HEK293 (cell line): Measurements from ENCODE around the gene HOXB8.
A peak's percentile ranks its signal among the peaks of the same experiment; 100 is the strongest.

Source experiments
- GLIS1 ChIP-seq: fragments of 450-650 bp; formaldehyde crosslinking; IDR thresholded peaks from 2 replicates; pipeline ENCODE4 v1.5.1; 2016; ENCODE audit warnings: missing biosample characterization, missing genetic modification characterization
- KLF16 ChIP-seq: fragments of 450-650 bp; formaldehyde crosslinking; IDR thresholded peaks from 2 replicates; pipeline ENCODE4 v1.5.1; 2017; ENCODE audit warnings: missing biosample characterization, missing genetic modification characterization
- KLF9 ChIP-seq: fragments of 450-650 bp; formaldehyde crosslinking; IDR thresholded peaks from 2 replicates; pipeline ENCODE4 v1.5.1; 2016; ENCODE audit warnings: missing biosample characterization, missing genetic modification characterization, low read depth
- PRDM2 ChIP-seq: fragments of 450-650 bp; formaldehyde crosslinking; IDR thresholded peaks from 2 replicates; pipeline ENCODE4 v1.5.1; 2016; ENCODE audit warnings: missing biosample characterization, missing genetic modification characterization, borderline replicate concordance
- TCF7L2 ChIP-seq: IDR thresholded peaks from 2 replicates; pipeline ENCODE4 v1.6.1; 2011; ENCODE audit warnings: low read depth, mild to moderate bottlenecking, inconsistent platforms, low read length, moderate library complexity, borderline replicate concordance
- ZBTB49 ChIP-seq: fragments of 450-650 bp; formaldehyde crosslinking; IDR thresholded peaks from 2 replicates; pipeline ENCODE4 v1.5.1; 2016; ENCODE audit warnings: missing biosample characterization, missing genetic modification characterization, low read depth
- ZBTB7A ChIP-seq: fragments of 450-650 bp; formaldehyde crosslinking; IDR thresholded peaks from 2 replicates; pipeline ENCODE4 v1.5.1; 2016; ENCODE audit warnings: low read depth, missing biosample characterization, missing genetic modification characterization
- ZFP37 ChIP-seq: fragments of 450-650 bp; formaldehyde crosslinking; IDR thresholded peaks from 2 replicates; pipeline ENCODE4 v1.5.1; 2016; ENCODE audit warnings: missing biosample characterization, missing genetic modification characterization
- ZFP69B ChIP-seq: fragments of 450-650 bp; formaldehyde crosslinking; IDR thresholded peaks from 2 replicates; pipeline ENCODE4 v1.5.1; 2016; ENCODE audit warnings: missing biosample characterization, missing genetic modification characterization
- ZNF132 ChIP-seq: fragments of 450-650 bp; formaldehyde crosslinking; IDR thresholded peaks from 2 replicates; pipeline ENCODE4 v1.5.1; 2017; ENCODE audit warnings: missing biosample characterization, missing genetic modification characterization, borderline replicate concordance
- ZNF148 ChIP-seq: fragments of 450-650 bp; formaldehyde crosslinking; IDR thresholded peaks from 2 replicates; pipeline ENCODE4 v1.5.0; 2017; ENCODE audit warnings: missing biosample characterization, missing genetic modification characterization, borderline replicate concordance
- ZNF174 ChIP-seq: fragments of 450-650 bp; formaldehyde crosslinking; IDR thresholded peaks from 2 replicates; pipeline ENCODE4 v1.5.0; 2017; ENCODE audit warnings: missing biosample characterization, mild to moderate bottlenecking, missing genetic modification characterization
- ZNF184 ChIP-seq: fragments of 450-650 bp; IDR thresholded peaks from 2 replicates; pipeline ENCODE4 v1.5.1; 2018; ENCODE audit warnings: missing biosample characterization, mild to moderate bottlenecking, missing genetic modification characterization
- ZNF248 ChIP-seq: fragments of 450-650 bp; formaldehyde crosslinking; IDR thresholded peaks from 2 replicates; pipeline ENCODE4 v1.5.1; 2017; ENCODE audit warnings: missing biosample characterization, missing genetic modification characterization
- ZNF350 ChIP-seq: fragments of 450-650 bp; formaldehyde crosslinking; IDR thresholded peaks from 2 replicates; pipeline ENCODE4 v1.5.0; 2017; ENCODE audit warnings: missing biosample characterization, mild to moderate bottlenecking, missing genetic modification characterization
- ZNF366 ChIP-seq: fragments of 450-650 bp; formaldehyde crosslinking; conservative IDR thresholded peaks from 2 replicates; pipeline ENCODE4 v1.5.1; 2016; ENCODE audit warnings: missing biosample characterization, missing genetic modification characterization
- ZNF521 ChIP-seq: fragments of 450-650 bp; formaldehyde crosslinking; IDR thresholded peaks from 2 replicates; pipeline ENCODE4 v1.5.1; 2017; ENCODE audit warnings: missing biosample characterization, mild to moderate bottlenecking, missing genetic modification characterization
- ZNF544 ChIP-seq: fragments of 450-650 bp; formaldehyde crosslinking; IDR thresholded peaks from 2 replicates; pipeline ENCODE4 v1.5.0; 2017; ENCODE audit warnings: missing biosample characterization, missing genetic modification characterization
- ZNF548 ChIP-seq: fragments of 450-650 bp; formaldehyde crosslinking; IDR thresholded peaks from 2 replicates; pipeline ENCODE4 v1.5.1; 2016; ENCODE audit warnings: missing biosample characterization, missing genetic modification characterization
- ZNF555 ChIP-seq: fragments of 450-650 bp; formaldehyde crosslinking; conservative IDR thresholded peaks from 2 replicates; pipeline ENCODE4 v1.5.1; 2017; ENCODE audit warnings: missing biosample characterization, mild to moderate bottlenecking, missing genetic modification characterization, inconsistent platforms
- ZNF558 ChIP-seq: fragments of 450-650 bp; formaldehyde crosslinking; IDR thresholded peaks from 2 replicates; pipeline ENCODE4 v1.5.1; 2016; ENCODE audit warnings: missing biosample characterization, missing genetic modification characterization
- ZNF585B ChIP-seq: fragments of 450-650 bp; formaldehyde crosslinking; IDR thresholded peaks from 2 replicates; pipeline ENCODE4 v1.5.1; 2016; ENCODE audit warnings: missing biosample characterization, missing genetic modification characterization
- ZNF626 ChIP-seq: fragments of 450-650 bp; sonication (Bioruptor Pico); formaldehyde crosslinking; IDR thresholded peaks from 2 replicates; pipeline ENCODE4 v1.5.1; 2018; ENCODE audit warnings: missing biosample characterization, missing genetic modification characterization, inconsistent platforms
- TF ChIP-seq, protein P1 (sequence below): fragments of 450-650 bp; formaldehyde crosslinking; IDR thresholded peaks from 2 replicates; pipeline ENCODE4 v1.5.1; 2016; ENCODE audit warnings: missing biosample characterization, missing genetic modification characterization
- TF ChIP-seq, protein P2 (sequence below): fragments of 450-650 bp; formaldehyde crosslinking; IDR thresholded peaks from 2 replicates; pipeline ENCODE4 v1.5.1; 2016; ENCODE audit warnings: missing biosample characterization, missing genetic modification characterization

Gene HOXB8

DNA sequence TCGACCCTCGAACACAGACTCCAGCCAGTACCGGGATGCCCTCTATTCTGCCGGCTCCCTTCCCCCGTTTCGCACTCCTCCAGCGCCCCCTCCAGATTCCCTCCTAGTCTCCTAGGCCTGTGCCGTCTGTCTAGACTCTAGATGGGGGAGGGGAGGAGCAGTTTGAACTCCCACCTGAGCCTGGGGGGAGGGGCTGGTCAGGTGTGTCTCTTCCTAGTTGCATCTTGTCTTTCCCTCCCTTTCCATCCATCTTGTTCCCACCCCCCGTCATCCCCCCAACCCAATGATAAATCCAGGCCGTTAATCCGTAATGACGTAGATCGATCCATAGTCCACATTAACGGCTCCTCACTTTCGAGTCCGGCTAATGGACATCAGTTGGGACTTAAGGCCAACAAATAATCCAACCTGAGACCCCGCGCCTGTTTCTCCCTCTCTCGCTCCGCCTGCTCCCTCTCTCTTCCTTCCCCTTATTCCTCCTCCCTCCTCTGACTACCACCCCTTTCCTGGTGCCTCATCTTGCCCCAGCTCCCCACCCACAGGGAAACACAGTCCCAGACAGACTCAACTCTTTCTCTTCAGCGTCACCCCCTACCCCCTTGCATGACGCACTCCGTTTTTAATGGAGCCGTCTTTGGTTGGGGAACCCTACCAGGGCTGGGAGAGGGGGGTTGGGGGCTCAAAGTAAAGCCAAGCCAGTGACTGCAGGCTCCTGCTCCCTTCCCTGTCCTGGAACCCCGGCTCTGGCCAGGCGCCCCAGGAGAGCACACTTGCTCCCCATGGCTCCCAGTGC, 18.2 kb downstream of the HOXB8 start (continued):
- TF ChIP-seq, protein P1, sequence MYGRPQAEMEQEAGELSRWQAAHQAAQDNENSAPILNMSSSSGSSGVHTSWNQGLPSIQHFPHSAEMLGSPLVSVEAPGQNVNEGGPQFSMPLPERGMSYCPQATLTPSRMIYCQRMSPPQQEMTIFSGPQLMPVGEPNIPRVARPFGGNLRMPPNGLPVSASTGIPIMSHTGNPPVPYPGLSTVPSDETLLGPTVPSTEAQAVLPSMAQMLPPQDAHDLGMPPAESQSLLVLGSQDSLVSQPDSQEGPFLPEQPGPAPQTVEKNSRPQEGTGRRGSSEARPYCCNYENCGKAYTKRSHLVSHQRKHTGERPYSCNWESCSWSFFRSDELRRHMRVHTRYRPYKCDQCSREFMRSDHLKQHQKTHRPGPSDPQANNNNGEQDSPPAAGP (tag by site-specific recombination): peak; percentile 91
- TF ChIP-seq ZBTB49: no peak
- TF ChIP-seq KLF9 (tag by site-specific recombination): peak; percentile 48; the same call in 1 of the 2 replicates
- TF ChIP-seq ZNF548 (tag by site-specific recombination): no peak
- peak; percentile 65 for TF ChIP-seq ZFP69B
- no peak for TF ChIP-seq TCF7L2
- TF ChIP-seq ZNF555: no peak
- TF ChIP-seq ZNF148 (tag by site-specific recombination): no peak
- TF ChIP-seq KLF16 (tag by site-specific recombination): no peak
- TF ChIP-seq ZNF132 (tag by site-specific recombination): no peak
- no peak for TF ChIP-seq ZNF350 (tag by site-specific recombination)
- TF ChIP-seq ZNF248 (tag by site-specific recombination): no peak
- TF ChIP-seq ZNF366 (tag by site-specific recombination): peak; percentile 73
- TF ChIP-seq, protein P2, sequence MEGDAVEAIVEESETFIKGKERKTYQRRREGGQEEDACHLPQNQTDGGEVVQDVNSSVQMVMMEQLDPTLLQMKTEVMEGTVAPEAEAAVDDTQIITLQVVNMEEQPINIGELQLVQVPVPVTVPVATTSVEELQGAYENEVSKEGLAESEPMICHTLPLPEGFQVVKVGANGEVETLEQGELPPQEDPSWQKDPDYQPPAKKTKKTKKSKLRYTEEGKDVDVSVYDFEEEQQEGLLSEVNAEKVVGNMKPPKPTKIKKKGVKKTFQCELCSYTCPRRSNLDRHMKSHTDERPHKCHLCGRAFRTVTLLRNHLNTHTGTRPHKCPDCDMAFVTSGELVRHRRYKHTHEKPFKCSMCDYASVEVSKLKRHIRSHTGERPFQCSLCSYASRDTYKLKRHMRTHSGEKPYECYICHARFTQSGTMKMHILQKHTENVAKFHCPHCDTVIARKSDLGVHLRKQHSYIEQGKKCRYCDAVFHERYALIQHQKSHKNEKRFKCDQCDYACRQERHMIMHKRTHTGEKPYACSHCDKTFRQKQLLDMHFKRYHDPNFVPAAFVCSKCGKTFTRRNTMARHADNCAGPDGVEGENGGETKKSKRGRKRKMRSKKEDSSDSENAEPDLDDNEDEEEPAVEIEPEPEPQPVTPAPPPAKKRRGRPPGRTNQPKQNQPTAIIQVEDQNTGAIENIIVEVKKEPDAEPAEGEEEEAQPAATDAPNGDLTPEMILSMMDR: peak; percentile 79
- TF ChIP-seq ZNF521: no peak
- no peak for TF ChIP-seq ZNF174 (tag by site-specific recombination)
- no peak for TF ChIP-seq ZFP37 (tag by site-specific recombination)
- no peak for TF ChIP-seq ZNF626 (tag by site-specific recombination)
- TF ChIP-seq ZNF184 (tag by site-specific recombination): no peak
- TF ChIP-seq ZBTB7A (tag by site-specific recombination): peak; percentile 69
- no peak for TF ChIP-seq GLIS1 (tag by site-specific recombination)
- TF ChIP-seq PRDM2 (tag by site-specific recombination): no peak
- no peak for TF ChIP-seq ZNF544 (tag by site-specific recombination)
- no peak for TF ChIP-seq ZNF558
- no peak for TF ChIP-seq ZNF585B
